ENCODE measurements around the gene MTMR3. TPM values are rescaled to one million over a fixed set of nuclear protein-coding genes. Genes with fewer than 3 reads are reported as not detected.

MTMR3 gene
- total and polyA plus RNA-seq, 5 experiments from 2014 or later: 13.4 to 68.7 (median 20.9) TPM

- Mint-ChIP-seq H3K4me1 (peaks cover 0 to 10% (median 5%) of the 10 kb centered on the region in 4 donors), H3K27me3 (no peaks in the 10 kb centered on the region), H3K27ac (peak overlapping the region in 5 of 10 donors; percentile 17 to 78 (median 34)), H3K4me3 (no peak overlapping the region), H3K36me3 (peaks cover 0 to 66% (median 4%) of the 10 kb centered on the region in 3 donors), H3K9me3 (no peaks in the 10 kb centered on the region)
- ATAC-seq (no peak), DNase-seq (no peak)
- POLR2A ChIA-PET: no interaction called here
These were observed 120.0 kb downstream of the MTMR3 start for GRCh38 chr22:30002861-30003486.

GRCh38 chr22:30004101-30004500 lies 121.1 kb downstream of the MTMR3 start:
- ATAC-seq: no peak
- no peaks in the 10 kb centered on the region for H3K9me3 Mint-ChIP-seq
- no peaks in the 10 kb centered on the region for H3K27me3 Mint-ChIP-seq
- no peak for DNase-seq
- no peak overlapping the region for H3K4me3 Mint-ChIP-seq
- POLR2A ChIA-PET: no interaction called here
- peaks cover 0 to 16% (median 7%) of the 10 kb centered on the region in 4 donors for H3K4me1 Mint-ChIP-seq
- peak overlapping the region in 2 of 10 donors; percentile 39 to 75 for H3K27ac Mint-ChIP-seq
- peaks cover 0 to 71% (median 1%) of the 10 kb centered on the region in 3 donors for H3K36me3 Mint-ChIP-seq

DNA sequence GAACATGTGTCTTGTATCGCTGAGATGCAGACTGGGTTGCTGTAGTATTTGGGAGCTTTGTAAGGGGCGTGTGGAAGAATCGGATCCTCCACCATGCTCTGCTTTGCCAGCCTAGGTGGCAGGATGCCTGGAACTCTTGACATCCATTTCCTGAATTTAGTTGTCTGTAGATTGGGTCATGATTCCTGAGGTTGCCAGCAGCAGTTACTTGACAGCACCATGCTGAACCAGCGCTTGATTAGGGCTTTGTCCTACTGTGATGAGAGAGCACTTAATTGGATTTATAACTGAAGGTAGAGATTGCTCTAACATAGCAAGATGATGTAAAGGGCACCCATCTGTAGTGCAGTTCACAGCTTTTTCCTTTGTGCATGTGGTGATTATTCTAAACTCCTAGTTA lies 121.7 kb downstream of the MTMR3 start:
- H3K36me3 Mint-ChIP-seq: peaks cover 0 to 72% (median 1%) of the 10 kb centered on the region in 3 donors
- no peaks in the 10 kb centered on the region for H3K27me3 Mint-ChIP-seq
- peak overlapping the region in 5 of 10 donors; percentile 14 to 76 (median 44) for H3K27ac Mint-ChIP-seq
- DNase-seq (no peak), ATAC-seq (no peak)
- H3K4me1 Mint-ChIP-seq: peaks cover 0 to 18% (median 7%) of the 10 kb centered on the region in 4 donors
- no peak overlapping the region for H3K4me3 Mint-ChIP-seq
- no peaks in the 10 kb centered on the region for H3K9me3 Mint-ChIP-seq
- POLR2A ChIA-PET: interaction anchor here (0.6 to 1.0 kb wide), 2 partner anchors 23 to 167 kb away, joined by 3 read pairs; partner anchors contain the start of gene ASCC2

- Mint-ChIP-seq H3K27me3 (no peaks in the 10 kb centered on the region), H3K4me3 (no peak overlapping the region), H3K9me3 (no peaks in the 10 kb centered on the region), H3K27ac (peak overlapping the region in 1 of 10 donors; percentile 62), H3K36me3 (peaks cover 0 to 76% (median 1%) of the 10 kb centered on the region in 3 donors), H3K4me1 (peaks cover 0 to 18% (median 7%) of the 10 kb centered on the region in 4 donors)
- DNase-seq (peak; percentile 35 to 74 (median 58)), ATAC-seq (peak; percentile 57 to 60)
- POLR2A ChIA-PET: interaction anchor here (0.6 to 1.0 kb wide), 2 partner anchors 23 to 167 kb away, joined by 3 read pairs; partner anchors contain the start of gene ASCC2
These were observed 122.4 kb downstream of the MTMR3 start for GRCh38 chr22:30005213-30005857.

- DNase-seq (no peak), ATAC-seq (no peak)
- peak overlapping the region in 1 of 10 donors; percentile 8 for H3K27ac Mint-ChIP-seq
- POLR2A ChIA-PET: no interaction called here
- peaks cover 0 to 71% (median 4%) of the 10 kb centered on the region in 3 donors for H3K36me3 Mint-ChIP-seq
- no peaks in the 10 kb centered on the region for H3K27me3 Mint-ChIP-seq
- no peak overlapping the region for H3K4me3 Mint-ChIP-seq
- peaks cover 0 to 18% (median 7%) of the 10 kb centered on the region in 4 donors for H3K4me1 Mint-ChIP-seq
- H3K9me3 Mint-ChIP-seq: no peaks in the 10 kb centered on the region
These were observed 124.4 kb downstream of the MTMR3 start for GRCh38 chr22:30007361-30007760.

GRCh38 chr22:30008401-30008800 lies 125.4 kb downstream of the MTMR3 start:
- POLR2A ChIA-PET: no interaction called here
- Mint-ChIP-seq H3K9me3 (no peaks in the 10 kb centered on the region), H3K4me1 (peaks cover 0 to 18% (median 5%) of the 10 kb centered on the region in 4 donors), H3K4me3 (peak overlapping the region in 1 of 10 donors; percentile 11), H3K27ac (peak overlapping the region in 4 of 10 donors; percentile 32 to 85 (median 42)), H3K27me3 (no peaks in the 10 kb centered on the region), H3K36me3 (peaks cover 0 to 71% (median 10%) of the 10 kb centered on the region in 3 donors)
- DNase-seq (no peak), ATAC-seq (no peak)

DNA sequence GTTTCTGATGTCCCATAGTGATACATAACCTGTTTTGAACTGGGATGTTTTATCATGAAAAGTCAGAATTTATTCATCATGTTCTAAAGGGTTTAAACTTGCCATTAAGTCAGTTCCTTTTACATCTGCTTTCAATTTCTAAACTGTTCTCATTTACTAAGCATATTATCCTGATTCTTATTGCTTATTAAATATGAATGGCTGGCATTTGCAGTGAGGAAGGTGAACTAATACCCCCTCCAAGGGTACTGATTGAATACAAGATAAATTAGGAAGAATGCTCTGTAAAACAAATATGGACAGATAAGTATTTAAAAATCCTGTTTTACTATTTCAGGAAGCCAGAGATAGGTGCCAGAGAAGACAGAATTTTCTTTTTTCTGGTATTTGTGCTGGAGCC lies 126.5 kb downstream of the MTMR3 start:
- no peak for ATAC-seq
- H3K4me1 Mint-ChIP-seq: peaks cover 0 to 18% (median 4%) of the 10 kb centered on the region in 4 donors
- H3K9me3 Mint-ChIP-seq: no peaks in the 10 kb centered on the region
- no peak for DNase-seq
- H3K36me3 Mint-ChIP-seq: peaks cover 6 to 76% (median 12%) of the 10 kb centered on the region in 3 donors
- POLR2A ChIA-PET: no interaction called here
- H3K4me3 Mint-ChIP-seq: no peak overlapping the region
- no peaks in the 10 kb centered on the region for H3K27me3 Mint-ChIP-seq
- H3K27ac Mint-ChIP-seq: no peak overlapping the region

- ATAC-seq: no peak
- peaks cover 6 to 88% (median 21%) of the 10 kb centered on the region in 3 donors for H3K36me3 Mint-ChIP-seq
- no peak for DNase-seq
- POLR2A ChIA-PET: no interaction called here
- no peaks in the 10 kb centered on the region for H3K27me3 Mint-ChIP-seq
- H3K4me3 Mint-ChIP-seq: no peak overlapping the region
- peaks cover 0 to 17% (median 4%) of the 10 kb centered on the region in 4 donors for H3K4me1 Mint-ChIP-seq
- H3K9me3 Mint-ChIP-seq: no peaks in the 10 kb centered on the region
- H3K27ac Mint-ChIP-seq: peak overlapping the region in 1 of 10 donors; percentile 23
These were observed 127.9 kb downstream of the MTMR3 start for GRCh38 chr22:30010789-30011405.

- DNase-seq (no peak), ATAC-seq (no peak)
- H3K4me1 Mint-ChIP-seq: peaks cover 0 to 6% (median 3%) of the 10 kb centered on the region in 4 donors
- no peaks in the 10 kb centered on the region for H3K27me3 Mint-ChIP-seq
- peak overlapping the region in 2 of 10 donors; percentile 31 to 40 for H3K27ac Mint-ChIP-seq
- no peaks in the 10 kb centered on the region for H3K9me3 Mint-ChIP-seq
- POLR2A ChIA-PET: no interaction called here
- H3K36me3 Mint-ChIP-seq: peaks cover 11 to 96% (median 35%) of the 10 kb centered on the region in 3 donors
- H3K4me3 Mint-ChIP-seq: no peak overlapping the region
These were observed 130.2 kb downstream of the MTMR3 start for GRCh38 chr22:30013201-30013600.

- no peaks in the 10 kb centered on the region for H3K27me3 Mint-ChIP-seq
- peak overlapping the region in 4 of 10 donors; percentile 0 to 61 (median 14) for H3K27ac Mint-ChIP-seq
- H3K9me3 Mint-ChIP-seq: no peaks in the 10 kb centered on the region
- H3K4me3 Mint-ChIP-seq: no peak overlapping the region
- H3K36me3 Mint-ChIP-seq: peaks cover 11 to 96% (median 38%) of the 10 kb centered on the region in 3 donors
- DNase-seq (no peak), ATAC-seq (no peak)
- H3K4me1 Mint-ChIP-seq: peaks cover 0 to 1% (median 0%) of the 10 kb centered on the region in 4 donors
- POLR2A ChIA-PET: no interaction called here
These were observed 131.3 kb downstream of the MTMR3 start for GRCh38 chr22:30014244-30014643.

DNA sequence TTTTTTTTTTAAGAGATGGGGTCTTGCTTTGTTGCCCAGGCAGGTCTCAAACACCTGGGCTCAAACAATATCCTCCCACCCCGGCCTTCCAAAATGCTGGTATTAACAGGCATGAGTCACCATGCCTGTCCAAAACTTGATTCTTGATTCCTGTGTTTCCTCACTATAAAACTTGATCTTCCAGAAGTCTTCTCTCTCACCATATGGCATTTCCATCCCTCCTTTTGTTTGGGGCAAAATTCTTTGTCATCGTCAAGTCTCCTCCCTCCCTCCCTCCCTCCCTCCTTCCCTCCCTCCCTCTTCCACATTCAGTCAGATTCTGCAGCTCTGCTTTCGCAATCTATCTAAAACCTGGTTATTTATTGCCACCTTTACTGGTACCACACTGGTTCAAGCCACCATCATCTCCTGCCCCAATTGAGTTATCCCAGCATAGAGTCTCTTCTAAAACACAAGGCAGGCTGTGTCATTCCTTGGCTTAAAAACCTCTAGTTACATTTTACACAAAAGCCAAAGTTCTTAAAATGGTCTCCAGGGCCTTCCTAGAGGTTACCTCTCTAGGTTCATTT lies 132.3 kb downstream of the MTMR3 start:
- POLR2A ChIA-PET: no interaction called here
- H3K9me3 Mint-ChIP-seq: no peaks in the 10 kb centered on the region
- no peak overlapping the region for H3K27ac Mint-ChIP-seq
- peaks cover 11 to 96% (median 45%) of the 10 kb centered on the region in 3 donors for H3K36me3 Mint-ChIP-seq
- H3K4me3 Mint-ChIP-seq: no peak overlapping the region
- H3K27me3 Mint-ChIP-seq: no peaks in the 10 kb centered on the region
- ATAC-seq (no peak), DNase-seq (no peak)
- H3K4me1 Mint-ChIP-seq: no peaks in the 10 kb centered on the region

DNA sequence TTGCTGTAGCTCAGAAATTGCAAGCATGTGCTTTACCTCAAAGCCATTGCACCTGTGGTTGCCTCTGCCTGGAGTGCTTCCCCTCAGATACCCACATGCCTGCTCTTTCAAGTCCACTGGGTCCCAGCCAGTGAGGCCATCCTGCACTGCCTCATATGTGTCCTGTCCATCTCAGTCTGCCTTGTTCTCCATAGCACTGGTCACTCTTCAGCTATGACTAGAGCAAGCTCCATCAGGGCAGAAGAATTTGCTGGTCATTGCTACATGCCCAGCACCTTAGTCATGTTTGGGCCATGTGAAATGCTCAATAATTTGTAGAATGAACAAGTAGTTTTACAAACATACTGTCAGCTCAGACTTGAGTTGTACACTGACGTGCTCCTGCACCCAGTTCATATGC lies 132.9 kb downstream of the MTMR3 start:
- H3K27me3 Mint-ChIP-seq: no peaks in the 10 kb centered on the region
- no peak for DNase-seq
- no peaks in the 10 kb centered on the region for H3K4me1 Mint-ChIP-seq
- peaks cover 11 to 99% (median 50%) of the 10 kb centered on the region in 3 donors for H3K36me3 Mint-ChIP-seq
- H3K4me3 Mint-ChIP-seq: no peak overlapping the region
- POLR2A ChIA-PET: no interaction called here
- no peaks in the 10 kb centered on the region for H3K9me3 Mint-ChIP-seq
- H3K27ac Mint-ChIP-seq: no peak overlapping the region
- no peak for ATAC-seq
